ENCODE data around the gene ZMYM4.

DNA sequence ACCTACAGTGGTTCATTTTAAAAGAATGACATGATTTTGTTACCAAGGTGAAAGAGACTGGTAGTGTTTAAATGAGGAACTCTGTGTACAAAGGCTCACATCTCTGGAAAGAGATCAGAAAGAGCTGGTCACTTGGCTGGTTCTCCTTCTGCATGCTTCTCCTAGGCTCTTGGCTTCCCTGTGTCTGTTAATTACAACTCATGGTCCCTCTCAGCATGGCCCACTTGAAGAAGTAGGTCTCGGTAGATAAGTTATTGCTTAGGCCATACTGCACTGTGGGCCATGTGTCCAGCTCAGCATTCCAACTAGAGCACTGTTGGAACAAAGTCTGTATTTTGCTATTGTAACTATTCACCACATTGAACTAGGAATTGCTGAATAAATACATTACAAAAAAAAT lies 197.6 kb downstream of the ZMYM4 start:
- TF ChIP-seq CTCF (IDR thresholded peaks at IDR 0.05; ENCODE audit: low read depth, low read length, poor library complexity, severe bottlenecking) = no peak
- TF ChIP-seq EZH2phosphoT487 (IDR thresholded peaks at IDR 0.05; ENCODE audit: borderline replicate concordance, low read length) = no peak
